ENCODE data around the gene DDX39B.
A peak's percentile ranks its signal among the peaks of the same experiment; 100 is the strongest.

DNA sequence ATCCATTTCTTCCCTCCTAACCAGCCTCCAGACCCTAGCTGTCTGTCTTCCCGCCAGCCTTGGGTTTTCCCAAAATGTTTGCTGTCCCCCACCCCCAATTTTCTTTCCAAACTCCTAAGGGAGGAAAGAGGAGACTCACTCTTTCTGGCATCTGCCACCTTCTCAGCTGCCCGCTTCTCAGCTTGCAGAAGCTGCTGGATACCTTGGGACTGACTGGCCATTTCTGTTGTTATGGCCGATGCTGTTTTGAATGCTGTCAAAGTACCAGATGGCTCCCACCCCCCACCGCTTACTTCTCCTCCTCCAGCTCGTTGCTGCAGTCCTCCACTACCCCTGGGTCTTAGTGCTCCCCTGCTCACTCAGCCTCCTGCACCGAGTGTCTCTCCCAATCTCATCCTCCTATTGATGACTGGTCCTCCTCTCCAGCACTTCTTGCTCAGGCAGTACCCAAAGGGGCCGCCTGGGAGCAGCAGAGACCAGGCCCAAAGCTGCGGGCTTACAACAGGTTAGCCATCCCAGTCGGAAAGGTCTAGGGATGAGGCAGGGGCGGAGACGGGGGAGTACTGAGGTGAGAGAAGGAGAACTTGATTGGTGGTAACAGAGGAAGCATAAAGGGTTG, 4.6 kb upstream of the DDX39B start, which contains the start of gene ATP6V1G2:
- TF ChIP-seq CTCF (IDR thresholded peaks at IDR 0.05; ENCODE audit: poor library complexity): peak; percentile 98
- no peak for TF ChIP-seq EZH2 (IDR thresholded peaks at IDR 0.05; ENCODE audit: borderline replicate concordance)
- no peak for TF ChIP-seq EZH2phosphoT487 (IDR thresholded peaks at IDR 0.05; ENCODE audit: low read depth, severe bottlenecking, unreplicated experiment)

Measured in hepatocyte (in vitro differentiated cells).